ENCODE data around the gene RNU6-1. TPM values are rescaled to one million over a fixed set of nuclear protein-coding genes. Genes with fewer than 3 reads are reported as not detected.

Gene RNU6-1
- total RNA-seq, 4 donors from 2014 or later: not detected

- WGBS: 85% methylated on average over 3 of the region's 3 CpGs
- Histone ChIP-seq H3K4me1 (no peaks in the 10 kb centered on the region), H3K9me3 (no peaks in the 10 kb centered on the region), H3K27ac (no peak overlapping the region), H3K36me3 (peaks cover 9% of the 10 kb centered on the region), H3K4me3 (no peak overlapping the region), H3K27me3 (peaks cover 26% of the 10 kb centered on the region)
- DNase-seq (ENCODE audit: low spot score in 2 of 2): peak in 1 of 2 donors; percentile 43
- TF ChIP-seq CTCF (IDR thresholded peaks at IDR 0.05): no peak
- TF ChIP-seq EP300 (IDR thresholded peaks at IDR 0.05): no peak
- TF ChIP-seq POLR2AphosphoS5 (IDR thresholded peaks at IDR 0.05): no peak
- no peak for TF ChIP-seq POLR2A (IDR thresholded peaks at IDR 0.05)
These were observed 26.7 kb downstream of the RNU6-1 start for GRCh38 chr15:67813104-67813634.

- H3K9me3 ChIP-seq: no peaks in the 10 kb centered on the region
- 72% methylated on average over 11 of the region's 11 CpGs for WGBS
These were observed 27.6 kb downstream of the RNU6-1 start for GRCh38 chr15:67812241-67812644.

GRCh38 chr15:67809866-67810265 lies 30.0 kb downstream of the RNU6-1 start:
- no peak overlapping the region for H3K4me3 ChIP-seq
- H3K27me3 ChIP-seq: peaks cover under 1% of the 10 kb centered on the region
- peaks cover 26% of the 10 kb centered on the region for H3K36me3 ChIP-seq
- DNase-seq (ENCODE audit: low spot score in 2 of 2): peak; percentile 27 to 50
- no peaks in the 10 kb centered on the region for H3K9me3 ChIP-seq
- no peak for TF ChIP-seq POLR2AphosphoS5 (IDR thresholded peaks at IDR 0.05)
- no peak for TF ChIP-seq POLR2A (IDR thresholded peaks at IDR 0.05)
- TF ChIP-seq CTCF (IDR thresholded peaks at IDR 0.05): no peak
- TF ChIP-seq EP300 (IDR thresholded peaks at IDR 0.05): no peak
- 94% methylated on average over 5 of the region's 6 CpGs for WGBS
- H3K4me1 ChIP-seq: no peaks in the 10 kb centered on the region
- no peak overlapping the region for H3K27ac ChIP-seq

More at GRCh38 chr15:67812241-67812644, 27.6 kb downstream of the RNU6-1 start:
- peak; percentile 46 to 72 for DNase-seq (ENCODE audit: low spot score in 2 of 2)
- Histone ChIP-seq H3K4me3 (no peak overlapping the region), H3K4me1 (no peaks in the 10 kb centered on the region), H3K27ac (no peak overlapping the region), H3K27me3 (peaks cover 17% of the 10 kb centered on the region), H3K36me3 (peaks cover 12% of the 10 kb centered on the region)
- no peak for TF ChIP-seq POLR2A (IDR thresholded peaks at IDR 0.05)
- TF ChIP-seq EP300 (IDR thresholded peaks at IDR 0.05): no peak
- TF ChIP-seq CTCF (IDR thresholded peaks at IDR 0.05): no peak
- TF ChIP-seq POLR2AphosphoS5 (IDR thresholded peaks at IDR 0.05): no peak

GRCh38 chr15:67809441-67809840 lies 30.4 kb downstream of the RNU6-1 start:
- DNase-seq (ENCODE audit: low spot score in 2 of 2): peak; percentile 38 to 47
- H3K4me3 ChIP-seq: no peak overlapping the region
- no peak for TF ChIP-seq POLR2A (IDR thresholded peaks at IDR 0.05)
- no peak for TF ChIP-seq CTCF (IDR thresholded peaks at IDR 0.05)
- TF ChIP-seq EP300 (IDR thresholded peaks at IDR 0.05): no peak
- no peak for TF ChIP-seq POLR2AphosphoS5 (IDR thresholded peaks at IDR 0.05)
- H3K9me3 ChIP-seq: no peaks in the 10 kb centered on the region
- no CpG with 5 or more reads among the region's 5 CpGs for WGBS
- H3K36me3 ChIP-seq: peaks cover 28% of the 10 kb centered on the region
- no peaks in the 10 kb centered on the region for H3K4me1 ChIP-seq
- H3K27ac ChIP-seq: no peak overlapping the region
- H3K27me3 ChIP-seq: no peaks in the 10 kb centered on the region

- Histone ChIP-seq H3K4me1 (no peaks in the 10 kb centered on the region), H3K4me3 (no peak overlapping the region), H3K36me3 (peaks cover 30% of the 10 kb centered on the region), H3K9me3 (no peaks in the 10 kb centered on the region), H3K27ac (no peak overlapping the region), H3K27me3 (no peaks in the 10 kb centered on the region)
- no peak for TF ChIP-seq CTCF (IDR thresholded peaks at IDR 0.05)
- no peak for TF ChIP-seq POLR2A (IDR thresholded peaks at IDR 0.05)
- TF ChIP-seq EP300 (IDR thresholded peaks at IDR 0.05): no peak
- TF ChIP-seq POLR2AphosphoS5 (IDR thresholded peaks at IDR 0.05): no peak
- DNase-seq (ENCODE audit: low spot score in 2 of 2): peak; percentile 25 to 56
- WGBS: 94% methylated on average over 7 of the region's 7 CpGs
These were observed 31.0 kb downstream of the RNU6-1 start for GRCh38 chr15:67808821-67809220.

Measured in suprapubic skin (tissue), 4 donors.